HG02588 (cell line): ENCODE results near the gene NIPSNAP2.
"Not testable (repeated sequence)": the region's sequence is repeated elsewhere in the genome, so short reads cannot be mapped to it uniquely, and the experiment has no call there.

Experiments
- ATAC-seq: cut with Tn5 transposase; IDR thresholded peaks from one replicate; pipeline ENCODE4 v1.9.1; 2021; ENCODE audit warnings: mild to moderate bottlenecking, moderate library complexity; ENCODE audit not compliant: unreplicated experiment

The NIPSNAP2 gene

GRCh38 chr7:55964261-55965099 is at the start of gene NIPSNAP2:
Gene NIPSNAP2 (plus strand): TSS chr7:55964585. CDS start chr7:55964610, 25 bp downstream.
- peak; percentile 79 for ATAC-seq

GRCh38 chr7:55917771-55918170 is 46.6 kb upstream of the NIPSNAP2 start:
- ATAC-seq: no peak

- ATAC-seq: no peak
Observed at GRCh38 chr7:55928006-55928767, 36.2 kb upstream of the NIPSNAP2 start.

- no peak for ATAC-seq
Observed at GRCh38 chr7:55931421-55932151, 32.8 kb upstream of the NIPSNAP2 start.

- no peak for ATAC-seq
Observed at GRCh38 chr7:55939514-55940123, 24.8 kb upstream of the NIPSNAP2 start.

GRCh38 chr7:55946545-55946944 is 17.8 kb upstream of the NIPSNAP2 start:
- ATAC-seq: no peak

- peak; percentile 100 for ATAC-seq
Observed at GRCh38 chr7:55951637-55952351, 12.6 kb upstream of the NIPSNAP2 start, which contains the start of gene MRPS17. Gene MRPS17 (plus strand): TSS chr7:55951877. CDS start chr7:55953196, 1,319 bp downstream.

- not testable (repeated sequence) for ATAC-seq
Observed at GRCh38 chr7:55952352-55952671, 12.1 kb upstream of the NIPSNAP2 start.

DNA sequence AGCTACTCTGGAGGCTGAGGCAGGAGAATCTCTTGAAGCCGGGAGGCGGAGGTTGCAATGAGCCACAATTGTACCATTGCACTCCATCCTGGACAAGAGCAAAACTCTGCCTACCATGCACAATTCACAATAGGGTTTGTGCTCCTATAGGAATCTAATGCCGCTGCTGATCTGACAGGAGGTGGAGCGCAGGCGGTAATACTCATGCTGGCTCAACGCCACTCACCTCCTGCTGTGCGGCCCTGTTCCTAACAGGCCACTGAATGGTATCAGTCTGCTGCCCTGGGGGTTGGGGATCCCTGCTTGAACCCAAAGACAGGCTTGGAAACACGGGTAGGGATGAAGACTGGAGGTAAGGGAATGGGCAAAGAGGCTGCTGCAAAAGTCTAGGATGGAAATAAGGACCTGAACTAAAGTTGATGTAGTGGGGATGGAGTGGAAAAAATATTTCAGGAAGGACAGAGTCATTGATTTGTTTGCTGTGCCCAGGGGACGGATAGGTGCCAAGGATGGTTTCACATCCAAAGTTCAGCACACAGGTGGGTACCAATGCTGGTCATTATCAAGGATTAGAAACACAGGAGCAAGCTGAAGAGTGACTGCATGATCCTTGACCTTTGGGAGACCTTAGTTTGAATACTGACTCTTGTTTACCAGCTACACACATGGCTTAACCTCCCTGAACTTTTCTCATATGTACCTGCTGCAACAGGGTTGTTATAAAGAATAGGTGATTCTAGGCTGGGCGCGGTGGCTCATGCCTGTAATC is 10.5 kb upstream of the NIPSNAP2 start:
- no peak for ATAC-seq

- ATAC-seq: no peak
Observed at GRCh38 chr7:55957190-55957589, 7.2 kb upstream of the NIPSNAP2 start.

DNA sequence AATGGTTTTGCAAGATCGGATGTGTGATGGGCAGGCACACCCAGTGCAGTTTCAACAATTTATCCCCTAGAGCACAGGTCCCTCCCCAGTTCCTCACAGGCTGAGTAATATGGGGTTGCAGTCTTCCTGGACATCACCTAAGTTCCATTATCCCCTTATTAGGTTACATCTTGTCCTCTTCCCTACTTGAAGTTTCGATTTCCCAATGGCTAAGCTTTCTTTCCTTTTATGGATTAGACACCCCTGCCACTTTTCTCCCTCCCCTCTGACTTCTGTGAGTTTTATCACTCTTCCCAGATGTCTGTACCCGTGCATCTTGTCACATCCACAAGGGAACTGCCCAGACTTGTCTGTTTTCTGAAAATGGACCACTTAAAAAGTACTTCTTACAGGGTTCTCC is 2.4 kb upstream of the NIPSNAP2 start:
- ATAC-seq: no peak

GRCh38 chr7:55963584-55964168 is 709 bp upstream of the NIPSNAP2 start:
- no peak for ATAC-seq

DNA sequence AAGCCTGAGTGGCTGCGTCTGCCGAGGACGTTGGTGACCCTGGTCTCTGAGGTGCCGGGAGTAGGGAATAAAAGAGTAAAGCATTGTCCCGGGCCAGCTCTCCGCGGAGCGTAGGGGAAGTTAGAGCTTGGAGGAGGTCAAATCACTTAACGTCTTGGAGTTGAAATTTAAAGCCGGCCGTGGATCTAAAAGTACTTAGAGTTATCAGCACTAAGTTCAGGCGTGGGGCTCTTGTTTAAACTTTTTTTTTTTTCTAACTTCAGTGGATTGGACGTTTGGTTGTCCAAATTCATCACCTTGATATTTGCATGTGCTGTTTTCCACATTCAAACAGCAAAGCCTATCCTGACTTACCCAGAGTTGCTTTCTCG is 700 bp downstream of the NIPSNAP2 start:
- no peak for ATAC-seq

- no peak for ATAC-seq
Observed at GRCh38 chr7:55965805-55966421, 1.5 kb downstream of the NIPSNAP2 start.

- ATAC-seq: no peak
Observed at GRCh38 chr7:55966851-55967250, 2.5 kb downstream of the NIPSNAP2 start.

DNA sequence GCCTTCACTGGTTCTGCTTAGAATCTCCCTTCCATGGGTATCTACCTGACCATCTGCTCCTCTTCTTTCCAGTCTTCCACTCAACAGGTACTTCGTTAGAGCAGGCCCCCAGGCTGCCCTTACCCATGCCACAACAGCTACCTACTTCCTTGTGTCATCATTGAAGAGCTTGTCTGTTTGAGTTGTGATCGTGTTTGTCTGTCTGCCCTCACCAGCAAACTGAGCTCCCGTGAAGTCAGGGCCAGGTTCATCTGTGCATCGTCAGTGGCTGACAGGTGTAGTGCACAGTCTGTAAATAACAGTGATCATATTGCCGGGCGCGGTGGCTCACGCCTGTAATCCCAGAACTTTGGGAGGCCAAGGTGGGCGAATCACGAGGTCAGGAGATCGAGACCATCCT is 5.0 kb downstream of the NIPSNAP2 start:
- no peak for ATAC-seq

DNA sequence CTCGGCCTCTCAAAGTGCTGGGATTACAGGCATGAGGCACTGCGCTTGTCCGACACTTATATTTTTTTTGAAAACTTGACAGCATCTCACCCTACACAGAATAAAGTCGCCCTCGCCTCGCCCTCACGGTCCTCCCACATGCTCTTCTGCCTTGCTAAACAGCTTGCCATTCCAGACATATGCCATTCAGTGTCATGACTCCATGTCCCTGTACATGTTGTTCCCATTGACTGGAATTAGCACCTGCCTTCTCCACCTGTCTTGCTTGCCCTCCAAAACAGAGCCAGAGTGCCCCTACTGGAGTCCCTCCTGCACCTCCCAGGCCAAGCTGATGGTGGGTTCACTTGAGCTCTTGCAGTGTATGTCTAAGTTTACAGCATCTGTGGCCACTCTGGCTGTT is 6.2 kb downstream of the NIPSNAP2 start:
- ATAC-seq: no peak

DNA sequence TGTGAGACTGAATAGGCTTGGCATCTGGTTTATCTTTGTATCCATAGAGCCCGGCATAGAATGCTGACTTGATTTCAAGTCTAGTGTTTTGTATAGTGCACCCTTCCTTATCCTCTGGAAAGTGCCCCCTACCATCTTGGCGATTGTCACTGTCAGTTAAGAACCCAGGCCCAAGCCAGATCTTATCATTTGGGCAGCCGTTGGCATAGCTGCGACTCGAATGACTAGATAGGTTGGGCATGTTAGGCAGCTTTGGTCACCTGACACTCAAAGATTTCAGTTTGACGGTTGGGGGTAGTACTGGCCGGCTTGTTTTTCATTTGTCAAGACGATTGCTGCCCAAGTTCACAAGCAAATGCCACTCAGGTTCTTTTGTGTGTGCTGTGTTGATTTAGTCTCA is 6.6 kb downstream of the NIPSNAP2 start:
- no peak for ATAC-seq

GRCh38 chr7:55973747-55974250 is 9.4 kb downstream of the NIPSNAP2 start:
- ATAC-seq: no peak
